ENCODE data around the gene PPP1R9B.

PPP1R9B gene

GRCh38 chr17:50173335-50173941, 23.0 kb upstream of the PPP1R9B start:
- DNase-seq: no peak

GRCh38 chr17:50172936-50173334, 22.5 kb upstream of the PPP1R9B start:
- no peak for DNase-seq

- DNase-seq: no peak
These were observed 21.7 kb upstream of the PPP1R9B start for GRCh38 chr17:50172130-50172529.

- DNase-seq: no peak
These were observed 21.0 kb upstream of the PPP1R9B start for GRCh38 chr17:50171371-50172071.

- DNase-seq: no peak
These were observed 20.3 kb upstream of the PPP1R9B start for GRCh38 chr17:50170662-50171370.

GRCh38 chr17:50169881-50170459, 19.5 kb upstream of the PPP1R9B start:
- no peak for DNase-seq

- peak; percentile 83 for DNase-seq
These were observed 18.8 kb upstream of the PPP1R9B start for GRCh38 chr17:50169121-50169764.

- no peak for DNase-seq
These were observed 17.8 kb upstream of the PPP1R9B start for GRCh38 chr17:50168319-50168718.

GRCh38 chr17:50167371-50167770, 16.9 kb upstream of the PPP1R9B start:
- no peak for DNase-seq

GRCh38 chr17:50166518-50167181, 16.2 kb upstream of the PPP1R9B start:
- DNase-seq: no peak

GRCh38 chr17:50165867-50166517, 15.5 kb upstream of the PPP1R9B start, which contains the start of gene SGCA:
TSS of gene SGCA (plus strand) at chr17:50166005. CDS start at chr17:50166041, 36 bp downstream.
- DNase-seq: no peak

- no peak for DNase-seq
These were observed 15.0 kb upstream of the PPP1R9B start for GRCh38 chr17:50165466-50165865.

GRCh38 chr17:50165066-50165465, 14.6 kb upstream of the PPP1R9B start:
- no peak for DNase-seq

- no peak for DNase-seq
These were observed 14.2 kb upstream of the PPP1R9B start for GRCh38 chr17:50164697-50164988.

- no peak for DNase-seq
These were observed 13.6 kb upstream of the PPP1R9B start for GRCh38 chr17:50163843-50164696.

GRCh38 chr17:50162466-50163254, 12.2 kb upstream of the PPP1R9B start:
- no peak for DNase-seq

GRCh38 chr17:50161911-50162288, 11.4 kb upstream of the PPP1R9B start:
- DNase-seq: no peak

- DNase-seq: peak; percentile 95
These were observed 10.8 kb upstream of the PPP1R9B start for GRCh38 chr17:50161023-50161910.

- no peak for DNase-seq
These were observed 7.4 kb upstream of the PPP1R9B start for GRCh38 chr17:50157891-50158290.
